NCI-H446 treated with DMSO at 0.1 percent for 48 hours (cell line): ENCODE results near the gene TMEM217.
"Not testable (repeated sequence)": the region's sequence is repeated elsewhere in the genome, so short reads cannot be mapped to it uniquely, and the experiment has no call there.

ENCODE experiments used
- DNase-seq: peaks from one replicate; lab custom pipeline; 2025; lab: John Stamatoyannopoulos, UW

Gene TMEM217

DNA sequence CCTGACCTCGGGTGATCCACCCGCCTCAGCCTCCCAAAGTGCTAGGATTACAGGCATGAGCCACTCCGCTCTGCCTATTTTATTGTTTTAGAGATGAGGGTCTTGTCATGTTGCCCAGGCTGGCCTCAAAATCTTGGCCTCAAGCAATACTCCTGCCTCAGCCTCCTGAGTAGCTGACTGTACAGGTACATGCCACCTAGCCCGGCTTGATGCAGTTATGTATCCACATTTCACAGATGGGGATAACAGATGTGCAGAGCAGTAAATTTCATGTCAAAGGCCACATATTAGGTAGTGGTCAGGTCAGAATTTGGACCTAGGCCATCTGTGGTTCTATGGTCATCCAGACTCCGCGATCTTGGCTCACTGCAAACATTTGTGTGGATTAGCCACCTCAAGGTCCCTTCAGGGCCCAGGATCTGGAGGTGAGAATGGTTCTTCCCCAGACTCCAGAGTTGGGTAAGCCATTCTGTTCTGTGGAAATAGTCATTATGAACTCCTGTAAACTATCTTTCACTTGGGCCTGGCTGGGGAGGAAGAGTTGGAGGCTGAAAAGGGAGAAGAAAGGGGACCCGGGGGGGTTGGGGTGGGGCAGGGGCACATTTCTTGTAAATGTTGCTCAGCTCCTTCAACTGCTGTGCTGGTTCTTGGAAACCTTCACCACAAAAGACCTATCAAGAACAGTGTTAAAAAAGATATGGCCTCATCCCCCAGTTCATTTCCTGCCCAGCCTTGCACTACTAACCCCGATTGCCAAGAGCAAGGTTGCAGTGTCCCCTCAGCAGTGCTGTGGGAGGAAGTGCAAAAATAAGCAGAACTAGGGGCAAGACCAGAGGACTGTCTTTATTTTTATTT is 75.0 kb downstream of the TMEM217 start:
- DNase-seq, result no peak

DNA sequence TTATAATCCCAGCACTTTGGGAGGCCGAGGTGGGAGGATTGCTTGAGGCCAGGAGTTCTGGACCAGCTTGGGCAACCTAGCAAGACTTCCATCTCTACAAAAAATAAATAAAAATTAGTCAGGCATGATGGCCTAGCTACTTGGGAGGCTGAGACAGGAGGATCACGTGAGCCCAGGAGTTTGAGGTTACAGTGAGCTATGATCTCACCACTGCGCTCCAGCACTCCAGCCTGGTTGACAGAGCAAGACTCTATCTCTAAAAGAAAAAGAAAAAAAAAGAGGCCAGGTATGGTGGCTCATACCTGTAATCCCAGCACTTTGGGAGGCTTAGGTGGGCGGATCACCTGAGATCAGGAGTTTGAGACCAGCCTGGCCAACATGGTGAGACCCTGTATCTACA is 77.3 kb downstream of the TMEM217 start:
- DNase-seq, result not testable (repeated sequence)

- DNase-seq, result no peak
Observed at GRCh38 chr6:37180075-37180474, 77.9 kb downstream of the TMEM217 start.

- no peak for DNase-seq
Observed at GRCh38 chr6:37177935-37178517, 79.9 kb downstream of the TMEM217 start.

DNA sequence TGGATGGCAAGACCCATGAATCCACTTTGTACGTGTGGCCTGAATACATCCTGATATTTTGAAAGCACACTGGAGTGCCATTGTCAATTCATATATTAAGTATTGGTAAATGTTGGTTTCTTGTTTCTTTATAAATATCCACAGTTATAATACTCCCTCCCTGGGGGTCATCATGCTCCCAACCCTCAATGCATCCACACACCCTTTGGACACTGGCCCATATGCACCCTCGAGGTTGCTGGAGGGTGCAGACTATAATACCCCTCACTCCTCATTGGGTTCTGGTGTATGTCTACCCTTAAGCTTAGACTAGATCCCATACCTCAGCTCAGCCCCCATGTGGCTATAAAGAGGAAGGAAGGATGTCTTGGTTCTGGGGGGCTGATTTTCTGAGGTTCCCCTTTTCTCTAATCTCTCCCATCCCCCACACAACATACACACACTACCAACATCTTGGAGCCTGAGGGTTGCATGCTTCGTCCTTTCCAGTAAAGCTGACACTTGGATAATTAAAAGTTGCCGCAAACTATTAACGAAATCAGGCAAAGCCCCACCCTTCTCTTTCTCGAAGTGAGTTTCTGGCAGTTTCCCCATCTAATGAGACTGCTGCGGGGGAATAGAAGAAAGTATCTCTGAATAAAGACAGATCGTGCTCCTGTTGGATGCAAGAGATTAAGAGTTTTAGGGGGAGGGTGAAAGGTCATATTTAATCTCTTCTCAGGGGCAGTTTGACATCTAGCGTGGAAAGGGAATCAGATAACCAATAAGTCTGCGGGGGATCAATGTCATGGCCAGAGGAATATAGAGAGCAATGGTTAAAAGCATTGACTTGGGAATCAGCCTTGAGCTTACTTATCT is 80.6 kb downstream of the TMEM217 start:
- DNase-seq, result no peak

- no peak for DNase-seq
Observed at GRCh38 chr6:37176268-37177076, 81.5 kb downstream of the TMEM217 start.

DNA sequence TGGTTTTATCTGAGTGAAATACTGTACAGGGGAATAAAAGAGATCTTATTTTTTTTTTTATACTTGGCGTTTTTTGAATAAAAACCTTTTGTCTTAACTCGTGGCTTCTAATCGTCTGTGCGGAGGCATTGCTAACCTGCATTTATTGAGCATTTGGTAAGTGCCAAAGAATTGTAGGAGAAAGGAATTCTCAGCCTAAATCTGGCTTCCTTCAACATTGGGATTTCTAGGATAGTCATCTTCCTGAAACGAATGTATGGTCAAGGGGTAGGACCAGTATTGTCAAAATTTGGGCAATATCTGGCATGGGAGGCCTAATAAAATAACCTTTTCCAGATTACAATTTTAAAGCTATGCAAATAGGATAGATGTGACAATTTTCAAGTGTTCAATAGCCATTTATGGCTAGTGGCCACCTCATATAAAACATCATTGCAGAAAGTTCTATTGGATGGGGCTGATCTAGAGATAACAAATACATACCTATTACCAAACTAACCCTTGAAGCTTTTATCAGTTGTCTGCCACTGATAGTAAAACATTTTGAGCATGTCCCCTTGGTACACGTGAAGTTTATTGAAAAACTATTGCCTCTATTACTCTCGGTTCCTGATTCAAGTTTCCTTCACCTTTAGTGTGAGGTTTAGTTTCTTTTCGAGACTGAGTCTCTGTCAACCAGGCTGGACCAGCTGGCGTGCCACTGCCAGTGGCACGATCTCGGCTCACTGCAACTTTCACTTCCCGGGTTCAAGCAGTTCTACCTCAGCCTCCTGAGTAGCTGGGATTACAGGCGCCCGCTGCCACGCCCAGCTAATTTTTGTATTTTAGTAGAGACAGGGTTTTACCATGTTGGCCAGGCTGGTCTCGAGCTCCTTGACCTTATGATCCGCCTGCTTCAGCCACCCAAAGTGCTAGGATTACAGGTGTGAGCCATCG is 82.3 kb downstream of the TMEM217 start:
- DNase-seq, result no peak

DNA sequence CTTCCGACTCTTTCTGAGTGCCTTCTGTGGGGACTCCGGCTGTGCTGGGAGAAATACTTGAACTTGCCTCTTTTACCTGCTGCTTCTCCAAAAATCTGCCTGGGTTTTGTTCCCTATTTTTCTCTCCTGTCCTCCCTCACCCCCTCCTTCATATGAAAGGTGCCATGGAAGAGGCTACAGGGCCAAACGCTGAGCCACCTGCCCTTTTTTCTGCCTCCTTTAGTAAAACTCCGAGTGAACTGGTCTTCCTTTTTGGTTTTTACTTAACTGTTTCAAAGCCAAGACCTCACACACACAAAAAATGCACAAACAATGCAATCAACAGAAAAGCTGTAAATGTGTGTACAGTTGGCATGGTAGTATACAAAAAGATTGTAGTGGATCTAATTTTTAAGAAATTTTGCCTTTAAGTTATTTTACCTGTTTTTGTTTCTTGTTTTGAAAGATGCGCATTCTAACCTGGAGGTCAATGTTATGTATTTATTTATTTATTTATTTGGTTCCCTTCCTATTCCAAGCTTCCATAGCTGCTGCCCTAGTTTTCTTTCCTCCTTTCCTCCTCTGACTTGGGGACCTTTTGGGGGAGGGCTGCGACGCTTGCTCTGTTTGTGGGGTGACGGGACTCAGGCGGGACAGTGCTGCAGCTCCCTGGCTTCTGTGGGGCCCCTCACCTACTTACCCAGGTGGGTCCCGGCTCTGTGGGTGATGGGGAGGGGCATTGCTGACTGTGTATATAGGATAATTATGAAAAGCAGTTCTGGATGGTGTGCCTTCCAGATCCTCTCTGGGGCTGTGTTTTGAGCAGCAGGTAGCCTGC is 83.2 kb downstream of the TMEM217 start:
- DNase-seq, result no peak

- DNase-seq, result no peak
Observed at GRCh38 chr6:37174196-37174514, 83.8 kb downstream of the TMEM217 start.

GRCh38 chr6:37173493-37174195 is 84.3 kb downstream of the TMEM217 start:
- no peak for DNase-seq

- no peak for DNase-seq
Observed at GRCh38 chr6:37172912-37173492, 84.9 kb downstream of the TMEM217 start.

DNA sequence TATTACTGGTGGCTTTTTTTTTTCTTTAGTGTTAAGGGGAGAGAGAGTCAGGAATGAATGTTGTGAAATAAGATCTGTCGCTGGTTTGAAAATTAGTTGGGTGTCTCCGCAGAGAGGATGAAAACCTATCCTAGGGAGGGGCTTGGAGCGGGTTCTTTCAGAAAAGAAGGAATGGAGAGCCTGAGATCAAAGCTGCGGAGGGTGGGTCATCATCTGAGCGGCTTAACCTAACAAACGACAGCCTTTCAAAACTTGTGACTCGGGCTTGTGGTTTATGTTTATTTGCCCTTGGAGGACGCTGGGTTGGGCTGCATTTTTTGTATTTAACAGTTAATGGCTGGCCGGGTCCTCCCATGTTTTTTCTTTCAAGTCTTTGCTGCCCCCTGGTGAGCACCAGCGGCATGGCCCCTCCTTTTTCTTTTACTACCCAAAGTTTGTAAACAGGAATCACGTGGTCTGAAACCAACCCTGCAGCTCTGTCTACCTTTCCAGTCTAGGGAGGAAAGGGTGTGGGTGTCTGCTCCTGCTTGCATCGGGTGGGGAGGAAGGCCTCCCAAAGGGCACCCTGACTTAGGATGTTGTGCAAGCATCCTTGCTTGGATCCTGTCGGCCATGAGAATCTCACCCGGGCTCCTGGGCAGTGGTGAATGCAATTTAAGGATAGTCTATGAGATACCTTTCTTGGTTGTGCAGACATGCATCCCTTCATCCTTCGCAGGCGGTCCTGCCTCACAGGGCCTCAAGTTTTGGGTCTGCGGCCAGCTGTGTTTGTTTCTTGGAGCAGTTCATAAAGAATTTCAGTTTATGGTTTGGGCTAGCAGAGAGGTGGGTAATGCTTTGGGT is 85.8 kb downstream of the TMEM217 start:
- peak; percentile 57 for DNase-seq

DNA sequence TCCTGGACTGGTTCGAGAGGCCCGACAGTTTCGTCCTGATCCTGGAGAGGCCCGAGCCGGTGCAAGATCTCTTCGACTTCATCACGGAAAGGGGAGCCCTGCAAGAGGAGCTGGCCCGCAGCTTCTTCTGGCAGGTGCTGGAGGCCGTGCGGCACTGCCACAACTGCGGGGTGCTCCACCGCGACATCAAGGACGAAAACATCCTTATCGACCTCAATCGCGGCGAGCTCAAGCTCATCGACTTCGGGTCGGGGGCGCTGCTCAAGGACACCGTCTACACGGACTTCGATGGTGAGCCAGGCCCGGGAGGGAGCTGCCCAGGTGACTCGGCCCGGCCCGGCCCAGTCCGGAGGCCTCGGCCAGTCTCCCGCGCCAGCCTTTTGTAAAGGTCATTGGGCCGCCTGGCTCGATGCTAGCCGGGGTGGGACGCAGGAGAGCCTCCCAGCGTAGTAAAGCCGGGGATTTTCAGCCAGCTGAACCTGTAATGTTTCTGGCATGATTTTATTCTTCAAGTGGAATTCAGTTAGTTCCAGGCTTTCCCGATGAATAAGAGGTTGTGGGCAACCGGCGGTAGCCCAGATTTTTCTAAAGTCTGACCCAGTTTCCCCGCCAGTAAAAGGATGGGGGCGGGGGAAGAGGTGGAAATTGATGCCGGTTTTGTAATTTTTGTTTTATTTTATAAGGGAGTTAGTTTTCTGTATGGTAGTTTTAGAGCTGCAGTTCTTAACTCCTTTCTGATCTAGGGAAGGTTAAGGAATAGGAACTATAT is 86.6 kb downstream of the TMEM217 start:
- no peak for DNase-seq

DNA sequence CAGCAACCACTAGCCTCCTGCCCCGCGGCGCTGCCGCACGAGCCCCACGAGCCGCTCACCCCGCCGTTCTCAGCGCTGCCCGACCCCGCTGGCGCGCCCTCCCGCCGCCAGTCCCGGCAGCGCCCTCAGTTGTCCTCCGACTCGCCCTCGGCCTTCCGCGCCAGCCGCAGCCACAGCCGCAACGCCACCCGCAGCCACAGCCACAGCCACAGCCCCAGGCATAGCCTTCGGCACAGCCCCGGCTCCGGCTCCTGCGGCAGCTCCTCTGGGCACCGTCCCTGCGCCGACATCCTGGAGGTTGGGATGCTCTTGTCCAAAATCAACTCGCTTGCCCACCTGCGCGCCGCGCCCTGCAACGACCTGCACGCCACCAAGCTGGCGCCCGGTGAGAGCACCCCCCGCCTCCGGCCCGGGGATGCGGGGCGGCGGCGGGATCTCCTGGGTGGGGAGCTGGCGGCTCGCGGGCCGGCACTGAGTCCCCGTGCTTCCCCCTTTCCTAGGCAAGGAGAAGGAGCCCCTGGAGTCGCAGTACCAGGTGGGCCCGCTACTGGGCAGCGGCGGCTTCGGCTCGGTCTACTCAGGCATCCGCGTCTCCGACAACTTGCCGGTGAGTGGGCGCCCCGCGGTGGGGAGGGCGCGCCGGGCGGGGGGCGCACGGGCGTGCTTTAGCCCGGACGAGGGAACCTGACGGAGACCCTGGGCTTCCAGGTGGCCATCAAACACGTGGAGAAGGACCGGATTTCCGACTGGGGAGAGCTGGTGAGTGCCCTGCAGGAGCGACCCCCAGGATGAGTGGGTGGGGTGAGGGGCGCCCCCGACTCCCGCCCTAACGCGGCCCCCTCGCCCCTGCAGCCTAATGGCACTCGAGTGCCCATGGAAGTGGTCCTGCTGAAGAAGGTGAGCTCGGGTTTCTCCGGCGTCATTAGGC is 87.4 kb downstream of the TMEM217 start:
- DNase-seq, result no peak

DNA sequence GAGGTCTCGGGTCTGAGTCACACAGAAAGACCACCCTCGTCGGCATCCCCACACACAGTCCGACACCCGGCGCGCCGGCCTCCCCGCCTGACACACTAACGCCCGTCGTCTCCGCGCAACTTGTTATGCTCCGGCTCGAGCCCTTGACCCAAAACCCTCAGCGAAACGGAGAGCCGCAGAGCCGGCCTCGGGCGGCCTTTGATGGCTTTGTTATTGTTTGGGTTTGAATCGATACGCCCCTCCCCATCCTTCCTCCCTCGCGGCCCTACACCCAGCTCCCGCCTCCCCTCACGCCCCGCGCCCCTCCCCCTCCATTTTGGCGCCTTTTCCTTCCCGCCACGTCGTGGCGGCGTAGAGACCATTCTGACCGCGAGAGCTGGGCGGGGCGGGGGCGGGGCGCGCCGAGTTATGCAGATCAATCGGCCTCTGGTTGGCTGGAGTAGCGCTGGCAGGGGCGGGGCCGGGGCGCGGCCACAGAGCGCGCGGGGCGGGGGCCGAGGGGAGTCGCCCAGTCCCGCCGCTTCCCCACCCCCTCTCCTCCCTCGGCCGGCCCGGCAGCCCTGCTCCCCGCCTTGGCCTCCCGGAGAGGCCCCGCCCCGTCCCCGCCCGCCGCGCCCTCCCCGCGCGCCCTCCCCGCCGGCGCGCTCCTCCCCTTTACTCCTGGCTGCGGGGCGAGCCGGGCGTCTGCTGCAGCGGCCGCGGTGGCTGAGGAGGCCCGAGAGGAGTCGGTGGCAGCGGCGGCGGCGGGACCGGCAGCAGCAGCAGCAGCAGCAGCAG is 88.3 kb downstream of the TMEM217 start, which contains the start of gene PIM1:
TSS of gene PIM1 (plus strand) at position 657 of the 777 bp plus-strand sequence. CDS start 424 bp downstream, outside the sequence.
- peak; percentile 95 for DNase-seq
